ENCODE measurements around the gene POLR3GL.

The POLR3GL gene

DNA sequence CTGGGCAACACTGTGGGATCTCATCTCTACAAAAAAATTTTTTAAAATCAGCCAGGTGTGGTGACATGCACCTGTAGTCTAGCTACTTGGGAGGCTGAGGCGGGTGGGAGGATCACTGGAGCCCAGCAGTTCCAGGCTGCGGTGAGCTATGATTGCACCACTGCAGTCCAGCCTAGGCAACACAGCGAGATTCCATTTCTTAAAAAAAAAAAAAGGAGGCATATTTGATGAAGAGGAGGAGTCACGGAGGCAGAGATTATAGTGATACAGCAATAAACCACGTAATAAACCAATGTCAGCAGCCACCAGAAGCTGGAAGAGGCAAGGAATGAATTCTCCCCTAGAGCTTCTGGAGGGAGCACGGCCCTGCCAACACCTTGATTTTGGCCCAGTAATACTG lies 10.6 kb upstream of the POLR3GL start:
- Histone ChIP-seq H3K4me1 (ENCODE audit: control insufficient read depth, insufficient read depth, low read depth, low read length) (peaks cover 2% of the 10 kb centered on the region), H3K9ac (ENCODE audit: low read length) (no peak overlapping the region), H2AFZ (ENCODE audit: low read depth, low read length) (no peak overlapping the region), H3K23ac (ENCODE audit: low read length in 2 of 2) (no peak overlapping the region), H2BK12ac (ENCODE audit: low read length in 2 of 2) (no peak overlapping the region), H3K18ac (ENCODE audit: low read depth in 1 of 2, low read length in 2 of 2) (no peak overlapping the region), H4K91ac (ENCODE audit: low read length) (no peak overlapping the region), H3K14ac (ENCODE audit: low read length in 2 of 2) (no peak overlapping the region), H2BK15ac (ENCODE audit: low read depth, poor library complexity, severe bottlenecking) (no peak overlapping the region), H2BK120ac (ENCODE audit: low read depth, low read length) (no peak overlapping the region), H4K8ac (ENCODE audit: low read length) (no peak overlapping the region), H2BK5ac (ENCODE audit: low read depth, low read length, poor library complexity, severe bottlenecking) (no peak overlapping the region), H2AK5ac (ENCODE audit: low read length, severe bottlenecking) (no peak overlapping the region), H3K36me3 (ENCODE audit: control insufficient read depth in 1 of 2, insufficient read depth in 2 of 2, low read depth in 1 of 2, low read length in 2 of 2) (peaks cover 0 to 5% of the 10 kb centered on the region in 2 experiments), H3K4ac (ENCODE audit: low read depth in 1 of 2, low read length in 2 of 2) (no peak overlapping the region), H3K9me3 (ENCODE audit: control insufficient read depth, low read length) (no peaks in the 10 kb centered on the region), H3K79me1 (replicated peaks; ENCODE audit: low read length, poor library complexity, severe bottlenecking) (peaks cover 11% of the 10 kb centered on the region), H3K4me3 (ENCODE audit: insufficient read depth in 1 of 2, low read depth in 1 of 2, low read length in 2 of 2) (no peak overlapping the region), H3K27me3 (ENCODE audit: control insufficient read depth in 1 of 2, insufficient read depth in 1 of 2, low read length in 2 of 2) (no peaks in the 10 kb centered on the region), H3K27ac (ENCODE audit: low read length, poor library complexity, severe bottlenecking) (no peak overlapping the region), H3K4me2 (ENCODE audit: low read length, poor library complexity, severe bottlenecking) (no peak overlapping the region)
- 98% methylated on average over 6 of the region's 6 CpGs for WGBS
- DNase-seq = no peak

DNA sequence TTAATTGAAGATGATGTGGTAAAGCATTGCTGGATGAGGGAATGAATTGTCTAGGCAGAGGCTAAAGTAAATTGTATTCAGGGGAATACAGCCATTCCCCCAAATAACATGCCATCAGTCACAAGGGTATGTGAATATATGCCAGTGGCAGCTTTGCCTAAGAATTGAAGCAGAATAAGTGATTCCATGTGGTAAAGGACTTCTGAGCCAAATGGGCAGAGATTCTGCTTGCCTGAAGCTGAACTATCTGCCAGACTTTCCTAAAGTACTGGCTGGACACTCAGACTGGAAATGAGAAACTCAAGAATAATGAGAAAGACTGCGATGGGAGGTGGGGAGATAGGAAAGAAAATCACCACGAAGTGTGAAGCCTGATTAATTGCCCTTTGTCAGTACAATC lies 9.1 kb upstream of the POLR3GL start:
- H3K4me1 ChIP-seq (ENCODE audit: control insufficient read depth, insufficient read depth, low read depth, low read length) = peaks cover 5% of the 10 kb centered on the region
- H3K4me2 ChIP-seq (ENCODE audit: low read length, poor library complexity, severe bottlenecking) = no peak overlapping the region
- H3K9me3 ChIP-seq (ENCODE audit: control insufficient read depth, low read length) = no peaks in the 10 kb centered on the region
- no peak for DNase-seq
- no peaks in the 10 kb centered on the region for H3K27me3 ChIP-seq (ENCODE audit: control insufficient read depth in 1 of 2, insufficient read depth in 1 of 2, low read length in 2 of 2)
- no peak overlapping the region for H2BK120ac ChIP-seq (ENCODE audit: low read depth, low read length)
- no peak overlapping the region for H2AK5ac ChIP-seq (ENCODE audit: low read length, severe bottlenecking)
- no peak overlapping the region for H2BK15ac ChIP-seq (ENCODE audit: low read depth, poor library complexity, severe bottlenecking)
- no peak overlapping the region for H4K91ac ChIP-seq (ENCODE audit: low read length)
- 86% methylated on average over 1 of the region's 2 CpGs for WGBS
- no peak overlapping the region for H3K4ac ChIP-seq (ENCODE audit: low read depth in 1 of 2, low read length in 2 of 2)
- peaks cover 10% of the 10 kb centered on the region for H3K79me1 ChIP-seq (replicated peaks; ENCODE audit: low read length, poor library complexity, severe bottlenecking)
- H3K18ac ChIP-seq (ENCODE audit: low read depth in 1 of 2, low read length in 2 of 2) = no peak overlapping the region
- H2BK12ac ChIP-seq (ENCODE audit: low read length in 2 of 2) = no peak overlapping the region
- peak overlapping the region; percentile 96 for H3K9ac ChIP-seq (ENCODE audit: low read length)
- H4K8ac ChIP-seq (ENCODE audit: low read length) = no peak overlapping the region
- H2AFZ ChIP-seq (ENCODE audit: low read depth, low read length) = no peak overlapping the region
- no peak overlapping the region for H2BK5ac ChIP-seq (ENCODE audit: low read depth, low read length, poor library complexity, severe bottlenecking)
- H3K27ac ChIP-seq (ENCODE audit: low read length, poor library complexity, severe bottlenecking) = no peak overlapping the region
- no peak overlapping the region for H3K23ac ChIP-seq (ENCODE audit: low read length in 2 of 2)
- H3K4me3 ChIP-seq (ENCODE audit: insufficient read depth in 1 of 2, low read depth in 1 of 2, low read length in 2 of 2) = peak overlapping the region in 1 of 2 experiments; percentile 90
- H3K36me3 ChIP-seq (ENCODE audit: control insufficient read depth in 1 of 2, insufficient read depth in 2 of 2, low read depth in 1 of 2, low read length in 2 of 2) = peaks cover 0 to 5% of the 10 kb centered on the region in 2 experiments
- H3K14ac ChIP-seq (ENCODE audit: low read length in 2 of 2) = no peak overlapping the region

DNA sequence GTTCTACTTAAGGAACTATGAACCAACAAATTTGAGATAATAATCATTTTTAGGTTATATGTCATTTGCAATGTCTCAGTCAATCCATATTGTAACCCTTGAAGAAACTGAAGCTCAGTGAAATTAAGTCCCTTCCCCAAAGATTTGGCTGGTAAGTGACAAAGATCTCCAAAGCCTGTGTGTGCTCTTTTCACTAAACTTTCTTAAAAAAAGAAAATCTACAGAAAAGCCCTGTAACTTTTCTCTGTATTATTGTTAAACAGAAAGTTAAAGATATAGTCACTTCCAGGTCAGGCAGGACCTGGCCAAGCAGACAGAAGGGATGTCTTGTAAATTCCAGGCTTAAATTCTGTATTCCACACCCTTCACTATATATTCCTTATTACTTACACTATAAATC lies 8.1 kb upstream of the POLR3GL start:
- Histone ChIP-seq H3K27me3 (ENCODE audit: control insufficient read depth in 1 of 2, insufficient read depth in 1 of 2, low read length in 2 of 2) (no peaks in the 10 kb centered on the region), H3K9ac (ENCODE audit: low read length) (peak overlapping the region; percentile 96), H3K36me3 (ENCODE audit: control insufficient read depth in 1 of 2, insufficient read depth in 2 of 2, low read depth in 1 of 2, low read length in 2 of 2) (peaks cover 0 to 5% of the 10 kb centered on the region in 2 experiments), H3K4me2 (ENCODE audit: low read length, poor library complexity, severe bottlenecking) (peak overlapping the region; percentile 66), H3K18ac (ENCODE audit: low read depth in 1 of 2, low read length in 2 of 2) (no peak overlapping the region), H4K8ac (ENCODE audit: low read length) (no peak overlapping the region), H2BK120ac (ENCODE audit: low read depth, low read length) (no peak overlapping the region), H3K4me3 (ENCODE audit: insufficient read depth in 1 of 2, low read depth in 1 of 2, low read length in 2 of 2) (peak overlapping the region in 1 of 2 experiments; percentile 90), H2BK12ac (ENCODE audit: low read length in 2 of 2) (no peak overlapping the region), H3K79me1 (replicated peaks; ENCODE audit: low read length, poor library complexity, severe bottlenecking) (peaks cover 15% of the 10 kb centered on the region), H4K91ac (ENCODE audit: low read length) (no peak overlapping the region), H3K23ac (ENCODE audit: low read length in 2 of 2) (no peak overlapping the region), H2BK5ac (ENCODE audit: low read depth, low read length, poor library complexity, severe bottlenecking) (no peak overlapping the region), H3K9me3 (ENCODE audit: control insufficient read depth, low read length) (no peaks in the 10 kb centered on the region), H3K4me1 (ENCODE audit: control insufficient read depth, insufficient read depth, low read depth, low read length) (peaks cover 9% of the 10 kb centered on the region), H2AFZ (ENCODE audit: low read depth, low read length) (no peak overlapping the region), H2AK5ac (ENCODE audit: low read length, severe bottlenecking) (no peak overlapping the region), H3K27ac (ENCODE audit: low read length, poor library complexity, severe bottlenecking) (no peak overlapping the region), H2BK15ac (ENCODE audit: low read depth, poor library complexity, severe bottlenecking) (no peak overlapping the region), H3K14ac (ENCODE audit: low read length in 2 of 2) (no peak overlapping the region), H3K4ac (ENCODE audit: low read depth in 1 of 2, low read length in 2 of 2) (no peak overlapping the region)
- no peak for DNase-seq

GRCh38 chr1:145956781-145957442 lies 7.6 kb upstream of the POLR3GL start:
- Histone ChIP-seq H2BK12ac (ENCODE audit: low read length in 2 of 2) (no peak overlapping the region), H3K36me3 (ENCODE audit: control insufficient read depth in 1 of 2, insufficient read depth in 2 of 2, low read depth in 1 of 2, low read length in 2 of 2) (peaks cover 0 to 1% of the 10 kb centered on the region in 2 experiments), H4K8ac (ENCODE audit: low read length) (no peak overlapping the region), H3K4me1 (ENCODE audit: control insufficient read depth, insufficient read depth, low read depth, low read length) (peaks cover 14% of the 10 kb centered on the region), H3K4me2 (ENCODE audit: low read length, poor library complexity, severe bottlenecking) (peak overlapping the region; percentile 66), H3K4me3 (ENCODE audit: insufficient read depth in 1 of 2, low read depth in 1 of 2, low read length in 2 of 2) (peak overlapping the region in 1 of 2 experiments; percentile 90), H3K79me1 (replicated peaks; ENCODE audit: low read length, poor library complexity, severe bottlenecking) (peaks cover 13% of the 10 kb centered on the region), H3K9me3 (ENCODE audit: control insufficient read depth, low read length) (no peaks in the 10 kb centered on the region), H4K91ac (ENCODE audit: low read length) (no peak overlapping the region), H3K23ac (ENCODE audit: low read length in 2 of 2) (no peak overlapping the region), H3K18ac (ENCODE audit: low read depth in 1 of 2, low read length in 2 of 2) (no peak overlapping the region), H2BK15ac (ENCODE audit: low read depth, poor library complexity, severe bottlenecking) (no peak overlapping the region), H2BK120ac (ENCODE audit: low read depth, low read length) (no peak overlapping the region), H3K27me3 (ENCODE audit: control insufficient read depth in 1 of 2, insufficient read depth in 1 of 2, low read length in 2 of 2) (no peaks in the 10 kb centered on the region), H3K9ac (ENCODE audit: low read length) (peak overlapping the region; percentile 96), H3K27ac (ENCODE audit: low read length, poor library complexity, severe bottlenecking) (peak overlapping the region; percentile 74), H2BK5ac (ENCODE audit: low read depth, low read length, poor library complexity, severe bottlenecking) (no peak overlapping the region), H3K4ac (ENCODE audit: low read depth in 1 of 2, low read length in 2 of 2) (no peak overlapping the region), H2AK5ac (ENCODE audit: low read length, severe bottlenecking) (no peak overlapping the region), H2AFZ (ENCODE audit: low read depth, low read length) (no peak overlapping the region), H3K14ac (ENCODE audit: low read length in 2 of 2) (no peak overlapping the region)
- peak; percentile 21 for DNase-seq
- WGBS = 28% methylated on average over 3 of the region's 3 CpGs
